GM18511 (cell line): ENCODE data around the gene RPTOR.

Experiments used
- ATAC-seq: cut with Tn5 transposase; IDR thresholded peaks from one replicate; pipeline ENCODE4 v1.9.1; 2021; ENCODE audit warnings: mild to moderate bottlenecking, moderate library complexity; ENCODE audit not compliant: unreplicated experiment

RPTOR gene

GRCh38 chr17:80930335-80931279, 386.0 kb downstream of the RPTOR start:
- ATAC-seq, result no peak

- ATAC-seq, result no peak
These were observed 387.0 kb downstream of the RPTOR start for GRCh38 chr17:80931421-80932265.

GRCh38 chr17:80935526-80935925, 390.9 kb downstream of the RPTOR start:
- ATAC-seq, result no peak

DNA sequence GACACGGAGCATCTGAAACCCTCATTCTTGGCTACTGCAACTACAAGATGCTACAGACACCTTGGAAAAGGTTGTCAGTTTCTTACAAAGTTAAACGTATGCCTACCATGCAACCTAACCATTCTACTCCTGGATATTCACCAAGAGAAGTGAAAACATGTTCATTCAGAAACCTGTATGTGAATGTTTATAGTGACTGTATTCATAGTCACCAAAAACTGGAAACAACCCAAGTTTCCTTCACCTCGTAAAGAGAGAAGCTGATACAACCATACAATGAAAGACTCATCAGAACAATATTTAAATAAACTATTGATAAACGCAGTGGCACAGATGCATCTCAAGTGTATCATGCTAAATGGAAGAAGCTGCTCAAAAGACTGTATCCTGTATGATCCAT, 391.6 kb downstream of the RPTOR start:
- ATAC-seq, result no peak

DNA sequence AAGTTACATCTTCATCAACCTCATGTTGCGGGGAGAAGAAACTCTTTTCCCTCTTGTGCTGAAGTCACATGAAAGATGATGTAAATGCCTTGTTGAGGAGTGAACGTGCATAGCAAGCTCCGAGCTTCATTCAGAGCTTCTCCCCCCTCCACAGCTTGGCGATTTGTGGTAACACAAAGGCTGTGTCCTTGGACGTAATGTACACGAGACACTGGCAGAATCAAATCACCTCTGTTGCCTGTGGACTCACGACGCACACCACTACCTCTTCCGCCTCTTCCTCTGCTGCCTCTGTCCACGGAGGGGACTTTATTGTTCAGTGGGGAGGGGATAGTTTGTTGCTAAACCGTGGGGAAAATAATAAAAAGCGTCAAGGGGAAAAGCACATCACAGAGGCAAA, 392.1 kb downstream of the RPTOR start:
- ATAC-seq, result no peak

DNA sequence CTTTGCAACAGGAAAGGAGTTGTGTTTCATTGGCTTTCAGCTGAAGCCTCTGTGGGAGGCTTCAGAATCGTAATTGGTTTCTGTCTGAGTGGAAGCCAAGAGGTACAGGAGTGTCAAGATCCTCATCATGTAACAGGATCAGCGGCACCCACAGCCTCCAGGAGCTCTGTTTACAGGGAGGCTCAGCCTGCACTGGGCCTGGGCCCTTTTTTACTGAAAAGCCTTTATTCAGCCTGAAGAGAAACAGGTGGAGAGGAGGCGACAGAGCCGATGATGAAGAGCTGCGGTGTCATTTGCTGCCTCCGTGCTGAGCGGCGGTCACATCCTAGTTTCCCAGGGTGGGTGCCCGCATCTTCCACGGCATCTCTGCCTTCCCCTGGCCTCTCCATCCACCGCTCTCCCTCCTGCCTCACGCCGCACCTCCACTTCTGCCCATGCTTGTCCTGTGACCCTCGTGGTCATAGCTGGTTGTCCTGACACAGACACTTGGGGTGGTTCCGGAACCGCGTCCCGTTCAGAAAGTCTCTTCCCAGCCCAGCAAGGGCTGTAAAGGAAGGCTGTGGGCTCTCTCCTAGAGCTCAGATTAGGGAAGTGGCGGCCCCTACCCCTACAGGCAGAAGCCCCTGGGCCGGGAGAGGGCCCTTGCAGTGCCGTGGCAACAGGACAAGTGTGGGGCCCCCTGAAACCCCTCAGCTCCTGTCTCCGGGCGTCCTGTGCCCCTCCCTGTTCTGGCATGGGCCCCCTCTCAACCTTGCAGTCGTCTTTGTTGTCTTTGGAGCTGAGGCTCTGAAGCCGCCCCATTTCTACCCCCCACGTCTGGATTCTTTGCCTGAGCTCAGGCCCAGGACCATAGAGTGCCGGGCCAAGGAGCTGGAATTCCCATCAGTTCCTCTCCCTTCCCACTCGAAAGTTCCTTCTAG, 393.1 kb downstream of the RPTOR start:
- no peak for ATAC-seq

DNA sequence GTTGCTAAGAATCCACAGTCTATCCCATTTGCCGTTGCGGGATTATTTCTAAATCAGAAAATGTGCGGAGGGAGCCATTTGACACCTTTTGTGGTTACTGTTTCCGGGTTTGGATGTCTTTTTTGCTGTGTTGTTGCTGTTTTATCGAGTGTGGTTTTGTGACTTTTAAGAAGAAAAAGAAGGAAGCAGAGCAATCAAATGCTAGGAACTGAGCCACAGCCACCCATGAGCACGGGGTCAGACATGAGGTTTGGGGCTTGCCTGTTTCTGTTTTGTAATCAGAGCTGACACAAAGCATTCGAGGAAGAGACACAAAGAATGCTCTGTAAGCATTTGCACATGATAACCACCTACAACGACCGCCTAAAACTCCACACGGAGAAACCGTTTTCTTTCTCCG, 393.9 kb downstream of the RPTOR start:
- no peak for ATAC-seq

GRCh38 chr17:80939151-80940145, 394.8 kb downstream of the RPTOR start:
- no peak for ATAC-seq

GRCh38 chr17:80940171-80941123, 395.8 kb downstream of the RPTOR start:
- ATAC-seq, result no peak

DNA sequence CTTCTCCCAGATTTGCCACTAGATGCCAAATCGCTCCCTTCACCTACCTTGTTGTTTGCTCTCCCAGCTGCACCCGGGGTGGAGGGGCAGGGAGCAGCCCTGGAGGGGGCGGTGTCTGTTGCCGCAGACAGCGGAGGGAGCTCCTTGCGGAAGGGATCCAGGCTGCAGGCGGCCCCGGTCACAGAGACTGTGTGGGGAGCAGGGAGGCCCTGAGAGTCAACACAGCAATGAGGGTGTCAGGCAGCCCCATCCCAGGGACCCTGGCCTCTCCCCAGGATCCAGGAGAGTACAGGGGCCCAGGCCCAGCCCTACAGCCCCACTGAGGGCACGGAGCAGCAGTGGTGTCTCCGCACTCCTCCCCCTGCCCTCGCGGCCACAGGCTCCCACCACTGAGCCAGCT, 396.5 kb downstream of the RPTOR start:
- ATAC-seq, result no peak

DNA sequence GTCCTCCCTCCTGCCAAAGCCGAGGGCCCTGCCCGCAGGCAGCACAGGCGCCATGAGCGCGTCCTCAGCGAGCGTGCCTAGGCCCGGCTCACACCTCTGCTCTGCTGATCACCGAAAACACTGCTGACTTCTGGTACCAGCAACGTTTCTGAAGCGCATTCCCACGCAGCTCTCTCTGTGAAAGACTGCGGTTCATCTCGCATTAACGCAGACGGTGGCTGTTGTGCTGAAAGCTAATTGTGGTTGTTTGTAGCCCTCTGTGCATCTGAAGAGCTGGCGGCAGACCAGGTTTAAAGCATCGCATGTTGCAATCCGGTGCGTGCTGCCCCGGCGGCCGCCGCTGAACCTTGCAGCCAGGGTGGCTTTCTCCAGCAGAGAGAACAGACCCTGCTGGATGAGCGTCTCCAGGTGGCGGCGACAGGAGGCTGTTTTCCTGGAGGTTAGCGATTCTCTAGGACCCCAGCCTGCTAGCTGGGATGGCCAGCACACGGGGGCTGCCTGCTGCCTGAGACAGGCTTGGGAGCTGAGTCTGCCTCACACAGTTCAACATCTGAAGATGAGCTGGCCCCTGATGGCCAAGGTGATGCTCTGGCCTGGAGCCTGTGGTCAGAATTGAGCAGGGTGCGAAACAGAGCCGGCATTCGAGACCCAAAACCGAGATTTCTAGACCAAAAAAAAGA, 397.2 kb downstream of the RPTOR start:
- no peak for ATAC-seq

DNA sequence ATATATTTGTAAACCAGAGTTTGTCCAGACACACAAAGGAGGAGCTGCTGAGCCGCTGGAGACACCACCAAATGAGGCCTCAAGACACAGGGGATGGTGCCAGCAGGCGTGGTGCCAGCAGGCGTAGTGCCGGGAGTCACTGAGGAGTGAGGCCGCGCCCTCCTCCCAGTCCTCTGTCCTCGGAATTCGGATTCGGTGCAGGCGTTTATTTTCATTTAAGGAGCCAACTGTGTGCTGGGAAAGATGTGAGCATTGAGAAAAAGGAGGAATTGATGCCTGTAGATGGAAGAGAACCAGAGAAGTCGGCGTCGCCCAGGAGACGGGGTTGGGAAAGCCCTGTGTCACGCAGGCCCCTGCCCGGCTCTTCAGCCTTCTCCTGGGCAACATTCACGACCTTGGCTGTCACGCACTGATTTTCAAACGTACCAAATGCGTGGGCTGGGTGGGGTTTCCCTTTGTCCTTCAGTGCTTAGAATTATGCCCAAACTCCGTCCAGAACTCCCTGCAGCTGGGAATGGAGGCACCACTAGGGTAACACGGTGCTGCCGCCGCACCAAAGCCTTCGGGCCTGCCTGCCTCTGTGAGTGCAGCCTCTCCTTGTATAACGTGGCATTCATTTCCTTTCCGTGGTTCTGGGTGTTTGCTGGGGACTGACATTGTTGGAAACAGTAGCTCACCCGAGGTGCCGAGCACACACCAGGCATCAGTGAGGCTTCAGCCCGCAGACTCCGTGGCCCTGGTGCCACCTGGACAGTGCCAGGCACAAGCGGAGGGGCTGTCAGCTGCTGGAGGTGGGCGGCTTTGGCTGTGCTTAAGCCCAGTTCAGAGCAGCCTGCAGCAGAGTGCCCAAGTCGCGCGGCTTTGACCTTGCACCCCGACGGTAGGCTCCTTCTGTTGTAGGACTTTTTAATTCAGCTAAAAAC, 398.0 kb downstream of the RPTOR start:
- no peak for ATAC-seq

DNA sequence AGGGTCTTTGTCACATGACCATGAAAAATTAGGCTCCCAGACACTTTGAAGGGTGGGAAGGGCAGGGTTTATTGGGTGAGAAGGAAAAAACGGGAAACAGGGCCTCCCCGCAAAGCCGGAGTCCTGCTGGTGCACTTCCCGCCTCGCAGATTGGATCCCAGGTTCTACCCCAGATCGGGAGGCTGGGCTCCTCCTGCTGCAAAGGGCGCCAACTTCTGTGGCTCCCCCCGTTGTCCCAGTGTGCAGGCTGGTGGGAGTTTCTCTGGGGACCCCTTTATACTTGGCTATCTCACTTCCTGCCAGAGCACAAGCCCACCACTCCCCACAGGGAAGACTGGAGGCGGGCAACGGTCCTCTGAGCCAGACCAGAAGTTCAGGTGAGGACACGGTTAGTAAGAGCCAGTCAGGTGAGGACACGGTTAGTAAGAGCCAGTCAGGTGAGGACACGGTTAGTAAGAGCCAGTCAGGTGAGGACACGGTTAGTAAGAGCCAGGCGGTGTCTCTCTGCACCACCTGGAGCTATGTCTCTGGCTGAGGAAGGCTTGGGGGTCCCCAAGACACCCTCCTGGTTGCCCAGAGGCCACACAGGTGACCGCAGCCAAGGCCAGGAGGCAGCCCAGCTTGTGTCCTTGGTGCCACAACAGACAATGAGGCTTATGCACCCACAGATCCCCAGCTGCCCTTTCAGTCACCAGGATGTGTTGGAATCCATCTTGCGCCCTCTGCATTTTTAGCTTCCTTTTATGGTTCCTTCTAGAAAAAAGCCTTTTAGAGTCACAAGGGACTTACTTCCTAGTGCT, 398.9 kb downstream of the RPTOR start:
- no peak for ATAC-seq

DNA sequence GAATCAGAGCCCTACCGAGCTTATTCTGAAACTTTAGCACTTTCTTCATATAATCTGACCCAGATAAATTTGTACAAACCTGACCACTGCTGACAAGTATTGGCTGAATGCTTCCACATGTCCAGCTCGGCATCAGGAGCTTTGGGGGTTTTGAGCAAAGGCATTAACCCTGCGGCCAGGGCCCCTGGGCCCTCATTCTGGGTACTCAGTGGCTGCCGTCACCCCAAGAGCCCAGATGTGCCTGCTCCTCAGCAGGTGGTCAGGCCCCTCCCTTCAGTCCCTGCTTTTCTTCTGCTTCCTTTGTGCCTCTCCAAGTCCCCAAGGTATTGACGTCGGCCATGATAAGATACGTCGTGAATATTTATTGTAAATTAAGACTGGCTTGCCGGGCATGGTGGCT, 399.7 kb downstream of the RPTOR start:
- no peak for ATAC-seq

- no peak for ATAC-seq
These were observed 401.1 kb downstream of the RPTOR start for GRCh38 chr17:80945736-80946135.

DNA sequence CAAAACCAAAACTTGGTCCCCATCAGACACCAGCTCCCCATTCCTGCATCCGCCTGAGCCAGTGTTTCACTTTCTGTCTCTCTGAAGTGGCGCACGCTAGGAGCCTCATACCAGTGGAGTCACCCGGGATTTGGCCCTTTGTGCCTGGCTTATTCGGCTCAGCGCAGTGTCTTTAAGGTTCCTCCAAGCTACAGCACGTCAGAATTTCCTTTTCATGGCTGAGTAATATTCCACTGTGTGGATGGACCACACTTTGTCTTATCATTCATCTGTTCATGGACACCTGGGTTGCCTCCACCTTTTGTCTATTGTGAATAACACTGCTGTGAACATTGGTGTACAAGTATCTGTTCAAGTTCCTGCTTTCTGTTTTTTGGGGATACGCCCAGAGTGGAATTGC, 401.8 kb downstream of the RPTOR start:
- ATAC-seq, result no peak
